ENCODE data around the gene IGHMBP2. TPM values are rescaled to one million over a fixed set of nuclear protein-coding genes. Genes with fewer than 3 reads are reported as not detected.

IGHMBP2 gene
- total RNA-seq, 1 donor from 2014 or later: 30.1 TPM

- Mint-ChIP-seq H3K27me3 (ENCODE audit: low read depth) (peaks cover 41% of the 10 kb centered on the region), H3K4me1 (peaks cover 8% of the 10 kb centered on the region), H3K27ac (ENCODE audit: unreplicated experiment) (no peak overlapping the region), H3K4me3 (no peak overlapping the region), H3K36me3 (ENCODE audit: low read depth) (peaks cover 10% of the 10 kb centered on the region), H3K9me3 (peaks cover 6% of the 10 kb centered on the region)
- no peak for TF ChIP-seq CTCF (conservative IDR thresholded peaks at IDR 0.05)
- DNase-seq (ENCODE audit: low read depth, low spot score): no peak
These were observed 44.6 kb upstream of the IGHMBP2 start for GRCh38 chr11:68859123-68859522.

- Mint-ChIP-seq H3K36me3 (ENCODE audit: low read depth) (peaks cover 10% of the 10 kb centered on the region), H3K4me3 (no peak overlapping the region), H3K9me3 (peaks cover 6% of the 10 kb centered on the region), H3K4me1 (no peaks in the 10 kb centered on the region), H3K27ac (ENCODE audit: unreplicated experiment) (no peak overlapping the region), H3K27me3 (ENCODE audit: low read depth) (peaks cover 12% of the 10 kb centered on the region)
- no peak for DNase-seq (ENCODE audit: low read depth, low spot score)
- TF ChIP-seq CTCF (conservative IDR thresholded peaks at IDR 0.05): no peak
These were observed 41.3 kb upstream of the IGHMBP2 start for GRCh38 chr11:68862421-68862820.

- Mint-ChIP-seq H3K4me1 (no peaks in the 10 kb centered on the region), H3K9me3 (peaks cover 6% of the 10 kb centered on the region), H3K27me3 (ENCODE audit: low read depth) (peaks cover 9% of the 10 kb centered on the region), H3K27ac (ENCODE audit: unreplicated experiment) (no peak overlapping the region), H3K4me3 (no peak overlapping the region), H3K36me3 (ENCODE audit: low read depth) (peaks cover 10% of the 10 kb centered on the region)
- TF ChIP-seq CTCF (conservative IDR thresholded peaks at IDR 0.05): no peak
- DNase-seq (ENCODE audit: low read depth, low spot score): no peak
These were observed 40.0 kb upstream of the IGHMBP2 start for GRCh38 chr11:68863553-68864265.

- peaks cover 4% of the 10 kb centered on the region for H3K27me3 Mint-ChIP-seq (ENCODE audit: low read depth)
- H3K4me3 Mint-ChIP-seq: no peak overlapping the region
- peaks cover 6% of the 10 kb centered on the region for H3K9me3 Mint-ChIP-seq
- peaks cover 8% of the 10 kb centered on the region for H3K4me1 Mint-ChIP-seq
- no peak overlapping the region for H3K27ac Mint-ChIP-seq (ENCODE audit: unreplicated experiment)
- TF ChIP-seq CTCF (conservative IDR thresholded peaks at IDR 0.05): no peak
- no peak for DNase-seq (ENCODE audit: low read depth, low spot score)
- peaks cover 10% of the 10 kb centered on the region for H3K36me3 Mint-ChIP-seq (ENCODE audit: low read depth)
These were observed 38.5 kb upstream of the IGHMBP2 start for GRCh38 chr11:68865241-68865640.

- DNase-seq (ENCODE audit: low read depth, low spot score): no peak
- H3K9me3 Mint-ChIP-seq: peaks cover 6% of the 10 kb centered on the region
- H3K4me3 Mint-ChIP-seq: no peak overlapping the region
- H3K36me3 Mint-ChIP-seq (ENCODE audit: low read depth): peaks cover 10% of the 10 kb centered on the region
- H3K4me1 Mint-ChIP-seq: peaks cover 15% of the 10 kb centered on the region
- TF ChIP-seq CTCF (conservative IDR thresholded peaks at IDR 0.05): no peak
- no peak overlapping the region for H3K27ac Mint-ChIP-seq (ENCODE audit: unreplicated experiment)
- peaks cover 4% of the 10 kb centered on the region for H3K27me3 Mint-ChIP-seq (ENCODE audit: low read depth)
These were observed 36.6 kb upstream of the IGHMBP2 start for GRCh38 chr11:68867066-68867465.

Measured in neural crest cell (in vitro differentiated cells).